Caki2 (cell line): ENCODE results near the gene PFAS. TPM values are rescaled to one million over a fixed set of nuclear protein-coding genes. Genes with fewer than 3 reads are reported as not detected.

Experiments
- DNase-seq: peaks from one replicate; pipeline ENCODE4 v3.0.0-alpha.2; 2015; ENCODE audit warnings: low read depth
- in situ Hi-C: cut with HindIII; loops from 2 replicates; pipeline ENCODE4 v1.10.0; 2016; ENCODE audit warnings: low sequenced_read_pairs, low pct_unique_long_range_greater_than_20kb, mixed read lengths
- total RNA-seq: library from RNA; depleted of rRNA; stranded (reverse); fragments of >200 nt; shearing (Covaris generic); gene quantifications from 2 replicates; pipeline ENCODE4 v1.2.3, GENCODE V29; 2014; ENCODE audit warnings: low replicate concordance

PFAS gene
- total RNA-seq, 1 experiment from 2014 or later, result 30.2 TPM

DNA sequence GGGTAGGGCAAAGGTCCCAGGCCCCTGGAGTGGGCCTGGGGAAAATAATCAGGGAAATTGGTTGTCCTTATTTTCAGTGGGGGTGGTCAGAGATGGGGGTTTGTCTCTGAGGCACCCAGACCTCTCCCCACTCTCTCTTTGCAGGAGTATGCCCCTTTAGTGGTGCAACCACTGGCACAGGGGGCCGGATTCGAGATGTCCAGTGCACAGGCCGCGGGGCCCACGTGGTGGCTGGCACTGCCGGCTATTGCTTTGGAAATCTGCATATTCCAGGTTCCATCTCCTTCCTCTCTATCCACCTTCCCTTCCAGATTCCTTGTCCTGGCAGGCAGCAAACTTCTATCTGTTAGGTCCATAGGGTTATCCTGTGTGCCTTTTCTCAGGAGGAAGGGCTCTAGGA, 7.6 kb downstream of the PFAS start:
- in situ Hi-C loops, result no loop called here
- no peak for DNase-seq

GRCh38 chr17:8257801-8258200, 8.7 kb downstream of the PFAS start:
- in situ Hi-C loops, result no loop called here
- DNase-seq, result no peak

DNA sequence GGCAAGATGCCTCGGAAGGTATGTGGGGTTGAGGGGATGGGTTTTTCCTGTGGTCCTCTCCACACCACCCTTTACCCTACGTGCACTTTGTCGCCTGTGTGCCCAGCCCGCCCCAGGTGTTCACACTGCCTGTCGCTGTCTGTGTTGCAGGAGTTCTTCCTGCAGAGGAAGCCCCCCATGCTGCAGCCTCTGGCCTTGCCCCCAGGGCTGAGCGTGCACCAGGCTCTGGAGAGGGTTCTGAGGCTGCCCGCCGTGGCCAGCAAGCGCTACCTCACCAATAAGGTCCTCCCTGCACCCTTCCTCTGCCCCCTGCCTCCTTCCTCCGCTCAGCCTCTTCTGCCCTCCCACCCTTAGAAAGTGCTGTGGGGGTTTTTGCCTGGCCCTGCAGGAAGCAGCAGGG, 15.2 kb downstream of the PFAS start:
- DNase-seq, result no peak
- in situ Hi-C loops, result no loop called here

DNA sequence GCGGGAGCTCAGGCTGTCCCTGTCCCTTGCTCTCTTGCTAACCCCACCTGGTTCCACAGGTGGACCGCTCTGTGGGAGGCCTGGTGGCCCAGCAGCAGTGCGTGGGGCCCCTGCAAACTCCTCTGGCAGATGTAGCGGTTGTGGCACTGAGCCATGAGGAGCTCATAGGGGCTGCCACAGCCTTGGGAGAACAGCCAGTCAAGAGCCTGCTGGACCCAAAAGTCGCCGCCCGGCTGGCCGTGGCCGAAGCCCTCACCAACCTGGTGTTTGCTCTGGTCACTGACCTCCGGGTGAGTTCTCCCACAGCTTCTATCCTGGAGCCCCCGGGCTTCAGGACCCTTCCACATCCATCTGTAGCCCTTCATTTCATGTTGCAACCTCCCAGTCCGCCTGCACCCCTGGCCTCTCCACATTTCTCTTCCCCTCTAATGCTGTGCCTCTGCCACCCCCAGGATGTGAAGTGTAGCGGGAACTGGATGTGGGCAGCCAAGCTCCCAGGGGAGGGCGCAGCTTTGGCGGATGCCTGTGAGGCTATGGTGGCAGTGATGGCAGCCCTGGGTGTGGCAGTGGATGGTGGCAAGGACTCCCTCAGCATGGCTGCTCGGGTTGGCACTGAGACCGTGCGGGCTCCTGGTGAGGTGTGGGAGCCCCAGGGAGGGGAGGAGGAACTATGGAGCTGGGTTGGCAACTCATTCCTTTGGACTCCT, 15.9 kb downstream of the PFAS start:
- no peak for DNase-seq
- in situ Hi-C loops, result no loop called here

GRCh38 chr17:8266648-8267479, 17.8 kb downstream of the PFAS start:
- in situ Hi-C loops, result no loop called here
- no peak for DNase-seq

DNA sequence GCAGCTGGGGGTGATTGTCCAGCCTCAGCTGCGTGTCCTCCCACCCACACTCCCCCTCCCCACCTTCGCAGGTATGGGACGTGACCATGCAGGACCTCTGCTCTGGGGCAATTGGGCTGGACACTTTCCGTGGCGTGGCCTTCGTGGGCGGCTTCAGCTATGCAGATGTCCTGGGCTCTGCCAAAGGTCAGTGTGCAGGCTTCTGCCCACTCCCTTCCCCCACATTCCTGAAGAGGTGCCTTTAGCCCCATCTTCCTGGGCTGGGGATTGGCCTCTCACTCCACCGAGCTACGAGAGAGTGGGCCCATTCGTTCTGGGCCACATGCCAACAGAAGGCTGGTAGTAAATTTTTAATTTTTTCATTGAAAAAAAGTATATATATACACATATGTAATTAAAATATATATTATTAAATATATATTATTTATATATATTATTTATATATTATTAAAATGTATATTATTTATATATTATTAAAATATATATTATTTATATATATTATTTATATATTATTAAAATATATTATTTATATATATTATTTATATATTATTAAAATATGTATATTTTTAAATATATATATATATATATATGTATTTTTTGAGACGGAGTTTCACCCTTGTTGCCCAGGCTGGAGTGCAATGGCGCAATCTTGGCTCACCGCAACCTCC, 18.5 kb downstream of the PFAS start:
- DNase-seq, result no peak
- in situ Hi-C loops, result no loop called here

GRCh38 chr17:8268550-8269298, 19.6 kb downstream of the PFAS start:
- in situ Hi-C loops, result no loop called here

GRCh38 chr17:8272421-8272820, 23.3 kb downstream of the PFAS start:
- in situ Hi-C loops, result no loop called here
- no peak for DNase-seq

More at GRCh38 chr17:8268550-8269298, 19.6 kb downstream of the PFAS start:
- DNase-seq, result no peak

DNA sequence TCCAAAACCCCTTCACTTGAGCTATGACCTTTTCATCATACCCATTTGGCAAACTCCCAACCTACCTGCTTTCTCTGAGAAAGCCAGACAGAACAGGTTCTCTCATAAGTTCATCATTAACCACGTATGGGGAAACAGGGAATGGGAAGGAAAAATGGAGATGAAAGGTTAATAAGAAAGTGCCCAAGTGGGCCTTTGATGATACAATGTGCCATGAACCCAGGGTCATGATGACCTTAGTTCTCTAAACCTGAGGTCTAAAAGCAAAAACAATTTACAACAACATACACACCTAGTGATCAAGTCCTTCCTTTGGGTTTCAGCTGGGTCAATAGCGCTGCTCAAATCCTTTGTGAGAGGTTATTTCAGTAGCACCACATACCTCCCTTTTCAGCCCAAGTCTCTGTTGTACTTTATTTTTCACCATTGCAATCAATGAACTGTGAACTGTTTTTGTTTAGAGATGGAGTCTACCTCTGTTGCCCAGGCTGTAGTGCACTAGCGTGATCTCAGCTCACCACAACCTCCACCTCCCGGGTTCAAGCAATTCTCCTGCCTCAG, 24.9 kb downstream of the PFAS start:
- no peak for DNase-seq
- in situ Hi-C loops, result no loop called here

DNA sequence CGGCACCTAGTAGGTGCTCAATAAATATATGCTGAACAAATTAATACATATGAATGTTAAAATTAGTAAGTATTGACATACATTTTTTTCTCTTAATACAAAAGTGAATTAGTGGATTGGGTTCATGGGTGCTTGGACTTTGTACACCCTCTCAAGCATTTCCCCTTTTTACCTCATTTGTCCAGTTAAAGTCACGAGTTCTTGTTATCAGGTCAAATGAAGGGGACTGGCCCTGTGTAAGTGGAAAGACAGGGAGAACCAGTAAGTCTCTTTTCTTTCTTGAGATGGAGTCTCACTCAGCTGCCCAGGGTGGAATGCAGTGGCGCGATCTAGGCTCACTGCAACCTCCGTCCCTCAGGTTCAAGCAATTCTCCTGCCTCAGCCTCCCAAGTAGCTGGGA, 25.7 kb downstream of the PFAS start:
- in situ Hi-C loops, result no loop called here
- DNase-seq, result no peak

- no peak for DNase-seq
- in situ Hi-C loops, result no loop called here
Measured at GRCh38 chr17:8275421-8276290, 26.6 kb downstream of the PFAS start.

DNA sequence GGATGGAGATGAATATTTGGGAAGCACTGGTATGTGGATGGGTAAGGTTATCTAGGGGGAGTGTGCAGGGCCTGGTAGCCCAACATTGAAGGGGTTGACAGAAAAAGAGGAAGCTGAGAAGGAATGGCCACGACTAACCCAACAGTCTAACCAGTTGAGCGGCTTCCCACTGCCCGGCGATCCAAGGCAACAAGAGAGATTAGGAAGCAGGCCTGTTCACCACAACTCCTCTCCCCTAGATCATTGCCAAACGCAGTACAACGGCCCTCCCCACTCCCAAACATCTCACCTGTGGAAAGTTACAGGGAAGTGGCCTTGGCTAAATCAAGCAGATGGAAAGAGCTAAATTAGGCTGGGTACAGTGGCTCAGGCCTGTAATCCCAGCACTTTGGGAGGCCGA, 28.2 kb downstream of the PFAS start:
- in situ Hi-C loops, result no loop called here
- no peak for DNase-seq

DNA sequence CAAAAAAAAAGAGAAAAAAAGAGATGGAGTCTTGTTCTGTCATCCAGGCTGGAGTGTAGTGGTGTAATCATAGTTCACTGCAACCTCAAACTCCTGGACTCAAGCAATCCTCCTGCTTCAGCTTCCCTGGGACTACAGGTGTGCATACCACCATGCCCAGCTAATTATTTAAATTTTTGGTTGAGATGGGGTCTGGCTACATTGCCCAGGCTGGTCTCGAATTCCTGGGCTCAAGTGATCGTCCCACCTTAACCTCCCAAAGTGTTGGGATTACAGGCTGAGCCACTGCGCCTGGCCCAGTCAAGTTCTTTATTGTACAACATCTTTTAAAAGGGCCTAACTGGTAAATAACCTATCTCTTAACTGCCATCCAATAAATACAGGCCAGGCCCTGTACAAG, 33.3 kb downstream of the PFAS start:
- in situ Hi-C loops, result no loop called here
- no peak for DNase-seq

DNA sequence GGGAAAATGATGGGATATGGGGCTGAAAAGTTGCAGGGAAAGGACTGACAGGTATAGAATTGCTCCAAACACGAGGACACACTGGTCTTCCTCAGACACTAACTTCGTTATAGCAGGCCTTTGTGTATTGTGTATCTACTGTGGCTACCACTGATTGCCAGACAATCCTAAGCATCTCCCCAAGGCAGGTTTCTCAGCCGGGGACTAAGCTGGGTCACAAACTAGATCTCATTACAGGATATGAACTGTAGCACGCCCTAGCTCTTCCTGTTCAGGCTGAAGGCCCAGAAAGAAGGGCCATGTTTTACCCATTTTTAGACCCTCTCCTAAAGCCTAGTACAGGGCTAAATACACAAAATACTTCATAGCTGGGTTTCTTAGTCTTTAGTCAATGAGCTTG, 34.3 kb downstream of the PFAS start:
- DNase-seq, result no peak
- in situ Hi-C loops, result no loop called here

DNA sequence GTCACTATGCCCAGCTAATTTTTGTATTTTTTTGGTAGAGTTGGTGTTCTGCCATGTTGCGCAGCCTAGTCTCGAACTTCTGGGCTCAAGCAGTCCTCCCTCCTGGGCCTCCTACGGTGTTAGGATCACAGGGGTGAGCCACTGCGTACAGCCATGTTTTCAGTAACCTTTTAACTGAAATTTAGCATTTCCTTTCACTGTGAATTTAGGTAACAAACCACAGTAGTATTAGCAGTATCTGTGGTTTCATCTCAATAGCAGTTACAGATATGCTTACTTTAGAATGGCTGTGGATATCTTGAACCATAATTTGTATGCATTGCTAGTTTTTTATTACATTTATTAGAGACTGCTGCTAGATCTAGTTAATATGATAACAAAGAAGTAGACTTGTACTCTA, 35.0 kb downstream of the PFAS start:
- in situ Hi-C loops, result no loop called here
- no peak for DNase-seq

- DNase-seq, result no peak
- in situ Hi-C loops, result no loop called here
Measured at GRCh38 chr17:8285270-8286181, 36.4 kb downstream of the PFAS start.
